T-cell (primary cell): Measurements from ENCODE around the gene UQCC3. TPM values are rescaled to one million over a fixed set of nuclear protein-coding genes. Genes with fewer than 3 reads are reported as not detected.
A peak's percentile ranks its signal among the peaks of the same experiment; 100 is the strongest.

Source experiments
- ATAC-seq, 4 experiments: fragments of 200-7000 bp in 3 of 4; fragments of 150-1000 bp in 1 of 4; cut with Tn5 transposase; replicated peaks in 1 of 4; 1 replicate in 3 of 4; 2 replicates in 1 of 4; pipeline ENCODE4 v1.10.0; 2021; ENCODE audit warnings: moderate library complexity in 3 of 4, mild to moderate bottlenecking in 2 of 4, moderate number of reproducible peaks in 1 of 4
- CTCF ChIA-PET, 2 donors: fragments of 300-600 bp; sonication (Branson Sonifier 250); formaldehyde crosslinking; loops; one replicate each; lab custom pipeline; 2022; ENCODE audit warnings: antibody characterized with exemption in 2 of 2; lab: Charles Lee
- POLR2A ChIA-PET, 2 donors: fragments of 300-600 bp; sonication (Branson Sonifier 250); formaldehyde crosslinking; loops; one replicate each; lab custom pipeline; 2022; ENCODE audit warnings: antibody characterized with exemption in 2 of 2; lab: Charles Lee
- DNase-seq, 35 experiments: peaks; one replicate each; pipeline versions ENCODE4 v3.0.0 to v3.0.0-alpha.2; 2013 to 2023
- H3K27ac ChIP-seq: one replicate; pipeline ENCODE4 v1.5.1; 2013; ENCODE audit warnings: low read length
- H3K27me3 ChIP-seq, 2 experiments: replicated peaks in 1 of 2; 1 replicate in 1 of 2; 2 replicates in 1 of 2; pipeline versions ENCODE4 v1.6.1 to v1.7.0; 2013; ENCODE audit warnings: low read length in 1 of 2, mixed read lengths in 1 of 2; ENCODE audit not compliant: control insufficient read depth in 2 of 2, insufficient read depth in 2 of 2; ENCODE audit errors: extremely low read depth in 1 of 2
- H3K36me3 ChIP-seq, 2 donors: 1 replicate in 1 of 2; 2 replicates in 1 of 2; pipeline versions ENCODE4 v1.6.1 to v1.7.0; 2013; ENCODE audit warnings: low read length in 1 of 2; ENCODE audit not compliant: control insufficient read depth in 2 of 2, insufficient read depth in 1 of 2; ENCODE audit errors: extremely low read depth in 1 of 2
- H3K4me1 ChIP-seq, 2 experiments: 1 replicate in 1 of 2; 2 replicates in 1 of 2; pipeline versions ENCODE4 v1.6.1 to v1.7.0; 2013; ENCODE audit warnings: low read length in 2 of 2, mixed read lengths in 1 of 2; ENCODE audit not compliant: insufficient read depth in 2 of 2, control insufficient read depth in 1 of 2; ENCODE audit errors: extremely low read depth in 1 of 2
- H3K4me3 ChIP-seq, 2 donors: 1 replicate in 1 of 2; 2 replicates in 1 of 2; pipeline versions ENCODE4 v1.5.1 to v1.7.0; 2013; ENCODE audit warnings: mild to moderate bottlenecking in 2 of 2, low read length in 1 of 2, moderate library complexity in 1 of 2; ENCODE audit not compliant: control insufficient read depth in 1 of 2; ENCODE audit errors: extremely low read depth in 1 of 2
- H3K9me3 ChIP-seq: 2 replicates; pipeline ENCODE4 v1.7.0; 2013
- H3K27ac Mint-ChIP-seq, 2 donors: one replicate each; pipeline ENCODE4 v1.8.0; 2020 to 2021; ENCODE audit warnings: mild to moderate bottlenecking in 2 of 2, mixed read lengths in 2 of 2
- H3K27me3 Mint-ChIP-seq, 2 donors: one replicate each; pipeline ENCODE4 v1.8.0; 2021 to 2022; ENCODE audit warnings: mixed read lengths in 2 of 2
- H3K36me3 Mint-ChIP-seq: one replicate; pipeline ENCODE4 v1.8.0; 2021; ENCODE audit warnings: mixed read lengths
- H3K4me1 Mint-ChIP-seq, 3 donors: one replicate each; pipeline ENCODE4 v1.8.0; 2020 to 2022; ENCODE audit warnings: mixed read lengths in 3 of 3, mild to moderate bottlenecking in 1 of 3
- H3K4me3 Mint-ChIP-seq, 3 donors: one replicate each; pipeline ENCODE4 v1.8.0; 2020 to 2022; ENCODE audit warnings: mild to moderate bottlenecking in 3 of 3, mixed read lengths in 3 of 3, moderate library complexity in 3 of 3
- H3K9me3 Mint-ChIP-seq, 3 donors: one replicate each; pipeline ENCODE4 v1.8.0; 2020 to 2022; ENCODE audit warnings: mixed read lengths in 3 of 3
- WGBS: methylation state at CpG from one replicate; pipeline ENCODE4 v1.1.5; 2013; ENCODE audit warnings: missing lambda C conversion rate; ENCODE audit not compliant: insufficient coverage; 5-methylcytosine and 5-hydroxymethylcytosine counted together
- total RNA-seq, 35 experiments: library from RNA in 6 of 35; stranded (reverse) in 6 of 35; fragments of 120-200 nt in 1 of 35; gene quantifications; one replicate each; pipeline versions ENCODE4 v1.2.1 to v1.2.4 and lab custom pipeline; 2013 to 2026

The UQCC3 gene
- total RNA-seq, 5 donors from 2014 or later (not counting 1 experiment from before 2014, with no cell fraction given): 2.7 to 9.3 (median 8.1) TPM

DNA sequence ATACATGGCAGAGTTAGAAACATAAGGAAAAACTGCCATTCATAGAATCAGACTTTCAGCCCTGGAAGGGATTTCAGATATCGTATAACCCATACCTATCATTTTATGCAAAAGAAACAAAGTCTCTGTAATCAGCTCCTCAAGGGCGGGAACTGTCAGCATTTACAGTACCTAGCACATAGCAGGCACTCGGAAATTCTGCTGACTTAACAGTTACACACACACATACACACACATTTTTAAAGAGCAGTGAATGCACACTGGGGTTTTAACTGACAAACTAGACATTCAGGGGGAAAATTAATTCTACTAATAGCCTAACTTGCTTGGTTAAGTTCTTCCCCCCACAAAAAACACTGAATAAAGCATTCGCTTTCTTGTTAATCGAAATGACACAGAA is 44.7 kb downstream of the UQCC3 start:
- ATAC-seq (no peak), DNase-seq (no peak)
- Histone ChIP-seq H3K4me3 (no peak overlapping the region), H3K4me1 (peaks cover 0 to 2% of the 10 kb centered on the region in 2 experiments), H3K36me3 (peaks cover 12 to 95% of the 10 kb centered on the region in 2 donors), H3K9me3 (no peaks in the 10 kb centered on the region), H3K27ac (no peak overlapping the region), H3K27me3 (no peaks in the 10 kb centered on the region)
- WGBS: 40% methylated on average over 1 of the region's 5 CpGs
- ChIA-PET CTCF (interaction anchor here in 1 of 2 donors (0.7 kb wide), 1 partner anchor 1589 kb away, joined by 4 read pairs; the partner anchor contains the start of gene ESRRA), POLR2A (interaction anchor here in 1 of 2 donors (1.0 kb wide), 1 partner anchor 23 kb away, joined by 5 read pairs; no protein-coding TSS in a partner anchor)
- no peak overlapping the region for H3K4me3 Mint-ChIP-seq
- no peaks in the 10 kb centered on the region for H3K9me3 Mint-ChIP-seq
- peaks cover 36 to 58% (median 53%) of the 10 kb centered on the region in 3 donors for H3K4me1 Mint-ChIP-seq
- peak overlapping the region; percentile 58 to 59 for H3K27ac Mint-ChIP-seq
- H3K27me3 Mint-ChIP-seq: no peaks in the 10 kb centered on the region
- H3K36me3 Mint-ChIP-seq: peaks cover 57% of the 10 kb centered on the region

DNA sequence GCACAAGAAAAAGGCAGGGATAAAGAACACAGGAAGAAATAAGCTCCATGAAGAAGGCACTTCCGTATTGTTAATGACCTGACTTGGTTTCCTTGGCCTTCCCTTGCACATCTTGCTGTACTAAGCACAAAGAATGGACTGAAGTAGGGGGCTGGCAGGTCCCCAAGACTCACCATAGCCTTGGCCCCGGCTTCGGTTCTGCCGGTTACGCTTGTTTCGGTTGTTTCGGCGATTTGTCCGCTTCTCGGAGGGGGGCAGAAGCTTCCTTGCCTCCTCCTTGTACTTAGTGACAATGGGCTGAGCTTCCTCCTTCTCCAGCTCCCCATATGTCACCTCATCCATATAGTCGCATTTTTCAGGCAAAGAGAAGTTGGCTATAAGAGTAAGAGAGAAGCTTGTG is 45.3 kb downstream of the UQCC3 start:
- WGBS: 98% methylated on average over 10 of the region's 11 CpGs
- no peaks in the 10 kb centered on the region for H3K9me3 ChIP-seq
- no peak overlapping the region for H3K27ac ChIP-seq
- Mint-ChIP-seq H3K27ac (no peak overlapping the region), H3K4me1 (peaks cover 36 to 64% (median 58%) of the 10 kb centered on the region in 3 donors), H3K27me3 (no peaks in the 10 kb centered on the region), H3K36me3 (peaks cover 63% of the 10 kb centered on the region), H3K4me3 (no peak overlapping the region), H3K9me3 (no peaks in the 10 kb centered on the region)
- peaks cover 0 to 2% of the 10 kb centered on the region in 2 experiments for H3K4me1 ChIP-seq
- ChIA-PET CTCF (no interaction called here), POLR2A (interaction anchor here in 1 of 2 donors (1.0 kb wide), 1 partner anchor 23 kb away, joined by 5 read pairs; no protein-coding TSS in a partner anchor)
- ATAC-seq: no peak
- peaks cover 12 to 96% of the 10 kb centered on the region in 2 donors for H3K36me3 ChIP-seq
- no peaks in the 10 kb centered on the region for H3K27me3 ChIP-seq
- no peak overlapping the region for H3K4me3 ChIP-seq
- DNase-seq: no peak

DNA sequence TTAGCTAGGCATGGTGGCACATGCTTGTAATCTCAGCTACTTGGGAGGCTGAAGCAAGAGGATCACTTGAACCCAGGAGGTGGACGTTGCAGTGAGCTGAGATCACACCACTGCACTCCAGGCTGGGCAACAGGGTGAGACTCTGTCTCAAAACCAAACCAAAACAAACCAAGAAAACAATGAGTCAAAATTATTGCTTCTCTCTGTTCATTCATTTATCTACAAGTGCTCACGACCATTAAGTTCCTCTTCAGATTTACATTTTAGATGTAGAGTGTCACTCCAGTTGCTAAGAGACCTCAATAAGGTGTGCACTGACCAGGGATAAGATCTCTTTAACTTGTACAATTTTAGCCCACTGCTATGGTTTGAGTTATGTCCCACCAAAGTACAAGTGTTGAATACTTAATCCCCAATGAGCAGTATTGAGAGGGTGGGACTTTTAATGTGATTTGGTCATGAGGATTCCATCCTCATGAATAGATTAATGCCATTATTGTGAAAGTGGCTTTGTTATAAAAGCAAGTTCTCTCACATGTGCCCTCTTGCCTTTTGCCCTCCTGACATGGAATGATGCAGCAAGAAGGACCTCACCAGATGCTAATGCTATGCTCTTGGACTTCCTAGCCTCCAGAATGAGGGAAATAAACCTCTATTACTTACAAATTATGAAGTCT is 48.0 kb downstream of the UQCC3 start:
- ATAC-seq: no peak
- H3K27ac ChIP-seq: no peak overlapping the region
- no peaks in the 10 kb centered on the region for H3K9me3 ChIP-seq
- CTCF ChIA-PET: interaction anchor here (0.6 to 0.8 kb wide), 2 partner anchors 8 to 40 kb away, joined by 4 to 9 read pairs; partner anchors contain the start of gene HNRNPUL2 (in 1 of the 2)
- POLR2A ChIA-PET: no interaction called here
- no peak overlapping the region for H3K4me3 ChIP-seq
- no peaks in the 10 kb centered on the region for H3K27me3 ChIP-seq
- no CpG with 5 or more reads among the region's 2 CpGs for WGBS
- Mint-ChIP-seq H3K27me3 (no peaks in the 10 kb centered on the region), H3K4me3 (no peak overlapping the region), H3K36me3 (peaks cover 74% of the 10 kb centered on the region), H3K9me3 (no peaks in the 10 kb centered on the region), H3K4me1 (peaks cover 34 to 66% (median 61%) of the 10 kb centered on the region in 3 donors), H3K27ac (peak overlapping the region; percentile 16 to 36)
- no peak for DNase-seq
- H3K36me3 ChIP-seq: peaks cover 15 to 98% of the 10 kb centered on the region in 2 donors
- peaks cover 2 to 4% of the 10 kb centered on the region in 2 experiments for H3K4me1 ChIP-seq

DNA sequence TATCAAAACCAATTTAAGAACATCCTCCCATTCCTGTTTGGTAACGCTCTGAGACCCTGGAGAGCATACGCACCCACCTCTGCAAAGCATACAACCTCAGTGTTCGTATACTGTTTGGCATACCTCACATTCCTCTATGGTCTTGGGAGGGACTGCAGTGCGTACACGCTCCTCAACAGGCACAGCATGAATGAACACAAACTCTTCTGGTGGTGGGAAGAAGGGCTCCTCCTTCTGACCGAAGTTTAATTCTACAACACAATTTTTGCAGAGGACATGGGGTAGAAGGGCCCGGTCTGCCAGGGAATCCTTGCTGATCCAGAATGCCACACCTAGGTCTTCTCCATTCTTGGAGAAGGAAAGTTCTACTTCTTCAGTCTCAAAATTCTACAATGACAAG is 50.5 kb downstream of the UQCC3 start:
- Mint-ChIP-seq H3K27me3 (no peaks in the 10 kb centered on the region), H3K27ac (peak overlapping the region in 1 of 2 donors; percentile 11), H3K4me3 (no peak overlapping the region), H3K9me3 (no peaks in the 10 kb centered on the region), H3K4me1 (peaks cover 46 to 67% (median 67%) of the 10 kb centered on the region in 3 donors), H3K36me3 (peaks cover 64% of the 10 kb centered on the region)
- CTCF ChIA-PET: no interaction called here
- no CpG with 5 or more reads among the region's 7 CpGs for WGBS
- Histone ChIP-seq H3K27ac (no peak overlapping the region), H3K4me1 (peaks cover 10 to 19% of the 10 kb centered on the region in 2 experiments), H3K9me3 (no peaks in the 10 kb centered on the region), H3K36me3 (peaks cover 7 to 79% of the 10 kb centered on the region in 2 donors), H3K27me3 (no peaks in the 10 kb centered on the region), H3K4me3 (no peak overlapping the region)
- POLR2A ChIA-PET: no interaction called here
- ATAC-seq (no peak), DNase-seq (no peak)

Other genes starting within 250 kb of the UQCC3 start
- gene AHNAK, start 124.9 kb upstream of the UQCC3 start, total RNA-seq: 100 to 1,000 TPM; 267 to 636 (median 395) TPM
- gene EEF1G, start 97.8 kb upstream of the UQCC3 start, total RNA-seq: 1,000 to 10,000 TPM; 1,908 to 2,187 (median 2,119) TPM
- gene TUT1, start 80.2 kb upstream of the UQCC3 start, total RNA-seq: 10 to 100 TPM; 35.2 to 56.0 (median 42.9) TPM
- gene MTA2, start 69.8 kb upstream of the UQCC3 start, total RNA-seq: 100 to 1,000 TPM; 151 to 185 (median 184) TPM
- 100 to 1,000 TPM; 160 to 372 (median 328) TPM for gene EML3, start 58.9 kb upstream of the UQCC3 start, total RNA-seq
- 1 to 10 TPM; 1.6 to 4.5 (median 3.5) TPM for gene ROM1, start 58.4 kb upstream of the UQCC3 start, total RNA-seq
- gene B3GAT3, start 49.7 kb upstream of the UQCC3 start, total RNA-seq: 10 to 100 TPM; 59.0 to 94.5 (median 90.5) TPM
- gene GANAB, start 25.1 kb upstream of the UQCC3 start, total RNA-seq: 100 to 1,000 TPM; 216 to 278 (median 257) TPM
- 10 to 100 TPM; 14.4 to 39.0 (median 34.8) TPM for gene INTS5, start 18.4 kb upstream of the UQCC3 start, total RNA-seq
- gene C11orf98, start 6.5 kb upstream of the UQCC3 start, total RNA-seq: 10 to 100 TPM; 28.3 to 62.6 (median 54.8) TPM
- 10 to 100 TPM; 14.8 to 35.6 (median 27.4) TPM for gene CSKMT, start 6.4 kb upstream of the UQCC3 start, total RNA-seq
- gene LBHD1, start 594 bp downstream of the UQCC3 start, total RNA-seq: 10 to 100 TPM; 15.5 to 24.7 (median 20.7) TPM
- 100 to 1,000 TPM; 180 to 199 (median 196) TPM for gene UBXN1, start 7.4 kb downstream of the UQCC3 start, total RNA-seq
- gene LRRN4CL, start 17.9 kb downstream of the UQCC3 start, total RNA-seq: under 1 TPM in 4 of 5 donors, not detected in 1; 0.14 to 0.29 (median 0.19) TPM
- gene BSCL2, start 35.8 kb downstream of the UQCC3 start, total RNA-seq: 10 to 100 TPM; 21.9 to 43.7 (median 37.3) TPM
- not detected for gene GNG3, start 36.0 kb downstream of the UQCC3 start, total RNA-seq
- 10 to 100 TPM; 45.8 to 67.8 (median 62.7) TPM for gene HNRNPUL2, start 55.8 kb downstream of the UQCC3 start, total RNA-seq
- gene TTC9C, start 56.8 kb downstream of the UQCC3 start, total RNA-seq: 10 to 100 TPM; 15.4 to 54.5 (median 44.6) TPM
- gene ZBTB3, start 82.5 kb downstream of the UQCC3 start, total RNA-seq: 10 to 100 TPM in 3 of 5 donors, 1 to 10 TPM in 2; 5.9 to 24.6 (median 22.9) TPM
- gene POLR2G, start 89.9 kb downstream of the UQCC3 start, total RNA-seq: 10 to 100 TPM; 65.6 to 84.8 (median 76.1) TPM
- gene TAF6L, start 99.7 kb downstream of the UQCC3 start, total RNA-seq: 10 to 100 TPM; 15.1 to 29.5 (median 29.0) TPM
- gene TMEM179B, start 115.7 kb downstream of the UQCC3 start, total RNA-seq: 10 to 100 TPM; 27.7 to 53.3 (median 46.5) TPM
- gene TMEM223, start 120.3 kb downstream of the UQCC3 start, total RNA-seq: 10 to 100 TPM; 11.2 to 27.6 (median 23.0) TPM
- 100 to 1,000 TPM; 160 to 321 (median 169) TPM for gene NXF1, start 133.8 kb downstream of the UQCC3 start, total RNA-seq
- 100 to 1,000 TPM in 2 of 5 donors, 10 to 100 TPM in 3; 49.3 to 132 (median 58.0) TPM for gene STX5, start 160.4 kb downstream of the UQCC3 start, total RNA-seq
- not detected for gene TEX54, start 161.2 kb downstream of the UQCC3 start, total RNA-seq
- gene WDR74, start 167.9 kb downstream of the UQCC3 start, total RNA-seq: 100 to 1,000 TPM in 4 of 5 donors, 10 to 100 TPM in 1; 91.3 to 239 (median 103) TPM
- 100 to 1,000 TPM; 178 to 248 (median 237) TPM for gene SLC3A2, start 209.2 kb downstream of the UQCC3 start, total RNA-seq
- gene CHRM1, start 249.7 kb downstream of the UQCC3 start, total RNA-seq: not detected